HUES64 (cell line): ENCODE data around the gene TSEN34.
"Not testable (repeated sequence)": the region's sequence is repeated elsewhere in the genome, so short reads cannot be mapped to it uniquely, and the experiment has no call there.

Experiments
- H3K27ac ChIP-seq: 2 replicates; pipeline ENCODE4 v1.7.0; 2013; ENCODE audit warnings: low read depth, low read length, inconsistent platforms
- H3K27me3 ChIP-seq: 2 replicates; pipeline ENCODE4 v1.6.1; 2013; ENCODE audit warnings: mild to moderate bottlenecking, low read length; ENCODE audit not compliant: insufficient read depth
- H3K36me3 ChIP-seq: 2 replicates; pipeline ENCODE4 v1.6.1; 2013; ENCODE audit warnings: mild to moderate bottlenecking, low read length; ENCODE audit not compliant: insufficient read depth
- H3K4me1 ChIP-seq: 2 replicates; pipeline ENCODE4 v1.6.1; 2013; ENCODE audit warnings: mild to moderate bottlenecking, low read length, moderate library complexity; ENCODE audit not compliant: insufficient read depth
- H3K4me3 ChIP-seq: 2 replicates; pipeline ENCODE4 v1.5.1; 2013; ENCODE audit warnings: mild to moderate bottlenecking, low read length, moderate library complexity
- H3K9ac ChIP-seq: 2 replicates; pipeline ENCODE4 v1.6.1; 2013; ENCODE audit warnings: mild to moderate bottlenecking, low read depth, low read length
- H3K9me3 ChIP-seq: 2 replicates; pipeline ENCODE4 v1.6.1; 2013; ENCODE audit warnings: low read depth, low read length; ENCODE audit not compliant: insufficient read depth
- WGBS: fragments of 150-250, 120-280 bp; methylation state at CpG from one replicate; pipeline ENCODE4 v1.1.7; 2013; ENCODE audit warnings: missing lambda C conversion rate; 5-methylcytosine and 5-hydroxymethylcytosine counted together

Gene TSEN34

GRCh38 chr19:54204767-54205468 is 13.8 kb downstream of the TSEN34 start:
- peak overlapping the region; percentile 45 for H3K27ac ChIP-seq
- peak overlapping the region; percentile 97 for H3K9ac ChIP-seq
- 93% methylated on average over 4 of the region's 4 CpGs for whole genome bisulfite sequencing
- no peaks in the 10 kb centered on the region for H3K9me3 ChIP-seq
- peaks cover 74% of the 10 kb centered on the region for H3K36me3 ChIP-seq
- peak overlapping the region; percentile 75; the same call in 1 of the 2 replicates for H3K4me3 ChIP-seq
- peaks cover 20% of the 10 kb centered on the region for H3K4me1 ChIP-seq
- no peaks in the 10 kb centered on the region for H3K27me3 ChIP-seq

GRCh38 chr19:54206030-54206830 is 15.1 kb downstream of the TSEN34 start:
- Histone ChIP-seq H3K4me3 (no peak overlapping the region), H3K4me1 (peaks cover 20% of the 10 kb centered on the region), H3K9ac (0 out of 2 replicates have a peak overlapping the region, but pooled peaks have one; percentile 2), H3K27ac (peak overlapping the region; percentile 14; the same call in 1 of the 2 replicates), H3K9me3 (no peaks in the 10 kb centered on the region), H3K27me3 (no peaks in the 10 kb centered on the region), H3K36me3 (peaks cover 71% of the 10 kb centered on the region)
- 96% methylated on average over 27 of the region's 27 CpGs for WGBS

- Histone ChIP-seq H3K36me3 (peaks cover 66% of the 10 kb centered on the region), H3K4me3 (no peak overlapping the region), H3K27ac (peak overlapping the region; percentile 6; the same call in 1 of the 2 replicates), H3K4me1 (peaks cover 16% of the 10 kb centered on the region), H3K9ac (0 out of 2 replicates have a peak overlapping the region, but pooled peaks have one; percentile 2), H3K27me3 (no peaks in the 10 kb centered on the region), H3K9me3 (no peaks in the 10 kb centered on the region)
- WGBS, result 94% methylated on average over 13 of the region's 13 CpGs
Measured at GRCh38 chr19:54206831-54207177, 15.7 kb downstream of the TSEN34 start.

- peaks cover 12% of the 10 kb centered on the region for H3K4me1 ChIP-seq
- not testable (repeated sequence) for H3K4me3 ChIP-seq, H3K27me3 ChIP-seq, H3K27ac ChIP-seq, H3K9ac ChIP-seq, H3K9me3 ChIP-seq
- WGBS, result 95% methylated on average over 23 of the region's 23 CpGs
- H3K36me3 ChIP-seq, result peaks cover 62% of the 10 kb centered on the region
Measured at GRCh38 chr19:54207193-54207592, 16.1 kb downstream of the TSEN34 start.

- Histone ChIP-seq H3K36me3 (peaks cover 57% of the 10 kb centered on the region), H3K27me3 (no peaks in the 10 kb centered on the region), H3K27ac (peak overlapping the region; percentile 70; the same call in 1 of the 2 replicates), H3K4me3 (no peak overlapping the region), H3K9ac (0 out of 2 replicates have a peak overlapping the region, but pooled peaks have one; percentile 36), H3K9me3 (no peaks in the 10 kb centered on the region), H3K4me1 (peaks cover 8% of the 10 kb centered on the region)
- WGBS, result 94% methylated on average over 5 of the region's 5 CpGs
Measured at GRCh38 chr19:54207676-54207982, 16.5 kb downstream of the TSEN34 start.

GRCh38 chr19:54207983-54208783 is 17.1 kb downstream of the TSEN34 start:
- Histone ChIP-seq H3K27me3 (no peaks in the 10 kb centered on the region), H3K27ac (peak overlapping the region; percentile 70), H3K9ac (peak overlapping the region; percentile 18; the same call in 1 of the 2 replicates), H3K36me3 (peaks cover 52% of the 10 kb centered on the region), H3K4me3 (no peak overlapping the region), H3K9me3 (no peaks in the 10 kb centered on the region), H3K4me1 (peaks cover 3% of the 10 kb centered on the region)
- WGBS, result 84% methylated on average over 18 of the region's 18 CpGs

GRCh38 chr19:54208784-54209057 is 17.6 kb downstream of the TSEN34 start:
- H3K36me3 ChIP-seq, result peaks cover 46% of the 10 kb centered on the region
- peak overlapping the region; percentile 70 for H3K27ac ChIP-seq
- no peak overlapping the region for H3K4me3 ChIP-seq
- peak overlapping the region; percentile 18; the same call in 1 of the 2 replicates for H3K9ac ChIP-seq
- no peaks in the 10 kb centered on the region; the same call in 1 of the 2 replicates for H3K4me1 ChIP-seq
- 77% methylated on average over 8 of the region's 8 CpGs for WGBS
- H3K27me3 ChIP-seq, result no peaks in the 10 kb centered on the region
- no peaks in the 10 kb centered on the region for H3K9me3 ChIP-seq

- peaks cover 41% of the 10 kb centered on the region for H3K36me3 ChIP-seq
- H3K4me1 ChIP-seq, result no peaks in the 10 kb centered on the region; the same call in 1 of the 2 replicates
- H3K9me3 ChIP-seq, result no peaks in the 10 kb centered on the region
- no peaks in the 10 kb centered on the region for H3K27me3 ChIP-seq
- no peak overlapping the region for H3K4me3 ChIP-seq
- no peak overlapping the region for H3K9ac ChIP-seq
- WGBS, result 70% methylated on average over 24 of the region's 24 CpGs
- H3K27ac ChIP-seq, result peak overlapping the region; percentile 70
Measured at GRCh38 chr19:54209058-54209810, 18.1 kb downstream of the TSEN34 start.

- no peak overlapping the region for H3K4me3 ChIP-seq
- no peaks in the 10 kb centered on the region; the same call in 1 of the 2 replicates for H3K4me1 ChIP-seq
- H3K9ac ChIP-seq, result no peak overlapping the region
- H3K27ac ChIP-seq, result no peak overlapping the region
- H3K9me3 ChIP-seq, result no peaks in the 10 kb centered on the region
- H3K27me3 ChIP-seq, result no peaks in the 10 kb centered on the region
- H3K36me3 ChIP-seq, result peaks cover 34% of the 10 kb centered on the region
- 89% methylated on average over 10 of the region's 10 CpGs for WGBS
Measured at GRCh38 chr19:54209811-54210494, 18.8 kb downstream of the TSEN34 start.

- H3K9ac ChIP-seq, result no peak overlapping the region
- WGBS, result 93% methylated on average over 12 of the region's 12 CpGs
- H3K27me3 ChIP-seq, result no peaks in the 10 kb centered on the region
- no peaks in the 10 kb centered on the region for H3K9me3 ChIP-seq
- no peak overlapping the region for H3K27ac ChIP-seq
- H3K4me3 ChIP-seq, result no peak overlapping the region
- peaks cover 21% of the 10 kb centered on the region for H3K36me3 ChIP-seq
- H3K4me1 ChIP-seq, result no peaks in the 10 kb centered on the region
Measured at GRCh38 chr19:54211235-54211634, 20.1 kb downstream of the TSEN34 start.
